RPMI7951 (cell line): ENCODE data around the gene PIK3C2B. TPM values are rescaled to one million over a fixed set of nuclear protein-coding genes. Genes with fewer than 3 reads are reported as not detected.
"Not testable (repeated sequence)": the region's sequence is repeated elsewhere in the genome, so short reads cannot be mapped to it uniquely, and the experiment has no call there.

ENCODE experiments used
- DNase-seq: peaks from one replicate; pipeline ENCODE4 v3.0.0-alpha.2; 2012; ENCODE audit warnings: low read depth
- total RNA-seq: library from RNA; depleted of rRNA; stranded (reverse); fragments of >200 nt; shearing (Covaris generic); gene quantifications from 2 replicates; pipeline ENCODE4 v1.2.3, GENCODE V29; 2014; rRNA removed

PIK3C2B gene
- total RNA-seq, result 0.49 and 1.1 TPM in 2 replicates

GRCh38 chr1:204494281-204495077 lies at the start of gene PIK3C2B:
PIK3C2B (minus strand) TSS chr1:204494805; CDS start chr1:204469802, 25,003 bp downstream.
- DNase-seq, result peak; percentile 80

GRCh38 chr1:204544321-204544720 lies 49.7 kb upstream of the PIK3C2B start:
- DNase-seq, result peak; percentile 37

- no peak for DNase-seq
Observed at GRCh38 chr1:204541626-204542025, 47.0 kb upstream of the PIK3C2B start.

- no peak for DNase-seq
Observed at GRCh38 chr1:204532832-204533231, 38.2 kb upstream of the PIK3C2B start.

GRCh38 chr1:204530932-204531331 lies 36.3 kb upstream of the PIK3C2B start:
- DNase-seq, result no peak

- DNase-seq, result no peak
Observed at GRCh38 chr1:204529371-204529895, 34.8 kb upstream of the PIK3C2B start.

GRCh38 chr1:204528677-204529076 lies 34.1 kb upstream of the PIK3C2B start:
- no peak for DNase-seq

- no peak for DNase-seq
Observed at GRCh38 chr1:204528241-204528640, 33.6 kb upstream of the PIK3C2B start.

GRCh38 chr1:204524986-204525385 lies 30.4 kb upstream of the PIK3C2B start:
- DNase-seq, result no peak

GRCh38 chr1:204523605-204524215 lies 29.1 kb upstream of the PIK3C2B start:
- no peak for DNase-seq

GRCh38 chr1:204521941-204522521 lies 27.4 kb upstream of the PIK3C2B start:
- not testable (repeated sequence) for DNase-seq

GRCh38 chr1:204520834-204521709 lies 26.5 kb upstream of the PIK3C2B start:
- peak; percentile 72 for DNase-seq

GRCh38 chr1:204517382-204517781 lies 22.8 kb upstream of the PIK3C2B start:
- DNase-seq, result not testable (repeated sequence)

- peak; percentile 96 for DNase-seq
Observed at GRCh38 chr1:204516180-204516879, 21.7 kb upstream of the PIK3C2B start, which contains the start of gene MDM4. MDM4 (plus strand) TSS chr1:204516406; CDS start chr1:204525519, 9,113 bp downstream.

GRCh38 chr1:204514828-204515227 lies 20.2 kb upstream of the PIK3C2B start:
- no peak for DNase-seq

- no peak for DNase-seq
Observed at GRCh38 chr1:204513117-204513716, 18.6 kb upstream of the PIK3C2B start.

- no peak for DNase-seq
Observed at GRCh38 chr1:204511366-204511765, 16.8 kb upstream of the PIK3C2B start.

GRCh38 chr1:204509186-204509635 lies 14.6 kb upstream of the PIK3C2B start:
- DNase-seq, result no peak

- peak; percentile 87 for DNase-seq
Observed at GRCh38 chr1:204507317-204508105, 12.9 kb upstream of the PIK3C2B start.

- DNase-seq, result peak; percentile 83
Observed at GRCh38 chr1:204506969-204507316, 12.3 kb upstream of the PIK3C2B start.
